SIG-M5 treated with dmso at 0.1 percent for 504 hours (cell line): ENCODE measurements around the gene ECI2.
A peak's percentile ranks its signal among the peaks of the same experiment; 100 is the strongest.
"Not testable (repeated sequence)": the region's sequence is repeated elsewhere in the genome, so short reads cannot be mapped to it uniquely, and the experiment has no call there.

Experiments used
- DNase-seq: peaks from one replicate; lab custom pipeline; 2025; ENCODE audit not compliant: unreplicated experiment; lab: John Stamatoyannopoulos, UW

Gene ECI2

GRCh38 chr6:4139272-4139671 lies 3.9 kb upstream of the ECI2 start:
- no peak for DNase-seq

- no peak for DNase-seq
Measured at GRCh38 chr6:4138186-4138585, 2.8 kb upstream of the ECI2 start.

- DNase-seq: no peak
Measured at GRCh38 chr6:4136354-4136831, 1.0 kb upstream of the ECI2 start.

- peak; percentile 78 for DNase-seq
Measured at GRCh38 chr6:4135665-4136353, 434 bp upstream of the ECI2 start.

- no peak for DNase-seq
Measured at GRCh38 chr6:4133941-4134838, 1.2 kb downstream of the ECI2 start.

- no peak for DNase-seq
Measured at GRCh38 chr6:4130357-4130987, 4.9 kb downstream of the ECI2 start.

GRCh38 chr6:4129446-4129845 lies 5.9 kb downstream of the ECI2 start:
- DNase-seq: no peak

- no peak for DNase-seq
Measured at GRCh38 chr6:4128748-4129147, 6.6 kb downstream of the ECI2 start.

GRCh38 chr6:4128072-4128471 lies 7.3 kb downstream of the ECI2 start:
- DNase-seq: no peak

- DNase-seq: no peak
Measured at GRCh38 chr6:4125933-4126864, 9.2 kb downstream of the ECI2 start.

- no peak for DNase-seq
Measured at GRCh38 chr6:4125500-4125899, 9.9 kb downstream of the ECI2 start.

GRCh38 chr6:4124351-4124750 lies 11.0 kb downstream of the ECI2 start:
- DNase-seq: no peak

- no peak for DNase-seq
Measured at GRCh38 chr6:4115741-4116140, 19.6 kb downstream of the ECI2 start.

- no peak for DNase-seq
Measured at GRCh38 chr6:4114123-4114522, 21.3 kb downstream of the ECI2 start.

- DNase-seq: no peak
Measured at GRCh38 chr6:4113649-4114048, 21.7 kb downstream of the ECI2 start.

- no peak for DNase-seq
Measured at GRCh38 chr6:4112366-4112765, 23.0 kb downstream of the ECI2 start.

GRCh38 chr6:4109363-4109815 lies 26.0 kb downstream of the ECI2 start:
- not testable (repeated sequence) for DNase-seq

GRCh38 chr6:4108561-4109093 lies 26.7 kb downstream of the ECI2 start:
- no peak for DNase-seq

- no peak for DNase-seq
Measured at GRCh38 chr6:4107873-4108272, 27.5 kb downstream of the ECI2 start.

- DNase-seq: no peak
Measured at GRCh38 chr6:4105980-4106536, 29.3 kb downstream of the ECI2 start.
